ENCODE results near the gene RBM41.

GRCh38 chrX:107146670-107147069 lies 28.0 kb upstream of the RBM41 start:
- no peak for TF ChIP-seq POLR2A (IDR thresholded peaks at IDR 0.05)
- no peak for TF ChIP-seq CTCF (IDR thresholded peaks at IDR 0.05 in 8 of 11, conservative IDR thresholded peaks at IDR 0.05 in 3 of 11)
- no peak for TF ChIP-seq POLR2AphosphoS5 (IDR thresholded peaks at IDR 0.05)
